Suprapubic skin (tissue), 4 donors: ENCODE data around the gene RIOK1. TPM values are rescaled to one million over a fixed set of nuclear protein-coding genes. Genes with fewer than 3 reads are reported as not detected.

Experiments used
- DNase-seq, 2 donors: peaks; one replicate each; pipeline ENCODE4 v3.0.0-alpha.2; 2019; ENCODE audit warnings: low spot score in 2 of 2
- H3K27ac ChIP-seq: fragments of 200-600 bp; sonication (generic); one replicate; pipeline ENCODE4 v1.5.1; 2019
- H3K27me3 ChIP-seq: fragments of 200-600 bp; sonication (generic); one replicate; pipeline ENCODE4 v1.5.1; 2019
- H3K36me3 ChIP-seq: fragments of 200-600 bp; sonication (generic); one replicate; pipeline ENCODE4 v1.5.1; 2019
- H3K4me1 ChIP-seq: fragments of 200-600 bp; sonication (generic); one replicate; pipeline ENCODE4 v1.5.1; 2019
- H3K4me3 ChIP-seq: fragments of 200-600 bp; sonication (generic); one replicate; pipeline ENCODE4 v1.5.1; 2019; ENCODE audit warnings: mild to moderate bottlenecking
- H3K9me3 ChIP-seq: fragments of 200-600 bp; sonication (generic); one replicate; pipeline ENCODE4 v1.5.1; 2019
- EP300 ChIP-seq: sonication (generic); formaldehyde crosslinking; IDR thresholded peaks from one replicate; pipeline ENCODE4 v1.6.1; 2017; ENCODE audit warnings: antibody characterized with exemption
- POLR2A ChIP-seq, 2 donors: fragments of 450-650 bp; IDR thresholded peaks; one replicate each; pipeline ENCODE4 v1.6.1; 2017; ENCODE audit warnings: antibody characterized with exemption in 2 of 2, mild to moderate bottlenecking in 2 of 2, moderate library complexity in 2 of 2
- POLR2AphosphoS5 ChIP-seq, 3 donors: sonication (generic); formaldehyde crosslinking; IDR thresholded peaks; one replicate each; pipeline ENCODE4 v1.6.1; 2017; ENCODE audit warnings: antibody characterized with exemption in 3 of 3
- WGBS: methylation state at CpG from one replicate; pipeline ENCODE4 v1.1.5; 2018; 5-methylcytosine and 5-hydroxymethylcytosine counted together
- total RNA-seq, 4 donors: library from RNA; depleted of rRNA; stranded (reverse); fragments of >200 nt; gene quantifications; one replicate each; pipeline ENCODE4 v1.1.0, GENCODE V29; 2016
- TF ChIP-seq, protein P1 (sequence below), 2 donors: fragments of 200-600 bp in 1 of 2; fragments of 450-650 bp in 1 of 2; sonication (generic) in 1 of 2; IDR thresholded peaks; one replicate each; pipeline ENCODE4 v1.5.1; 2016 to 2019; ENCODE audit warnings: antibody characterized with exemption in 2 of 2, mild to moderate bottlenecking in 1 of 2, moderate library complexity in 1 of 2

The RIOK1 gene
- total RNA-seq, 4 donors from 2014 or later: 18.6 to 24.6 (median 22.7) TPM

DNA sequence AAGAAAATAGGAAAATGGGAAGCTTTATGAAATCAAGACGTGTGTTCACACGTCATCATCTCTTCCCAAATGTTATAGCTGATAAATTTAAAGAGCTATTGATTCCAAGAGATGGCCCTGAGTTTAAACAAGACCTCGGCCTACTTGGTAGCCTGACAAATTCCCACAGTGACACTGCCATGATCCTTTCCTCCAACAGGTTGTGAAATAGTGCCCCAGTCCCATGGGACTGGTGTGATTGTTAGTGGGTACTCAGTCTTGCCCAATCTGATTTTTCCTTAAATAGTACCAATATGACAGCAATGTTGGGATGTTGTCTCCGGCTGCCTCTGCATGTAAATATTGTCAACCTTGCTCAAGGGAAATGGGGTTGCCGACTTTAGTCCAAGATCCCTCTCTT, 34.5 kb downstream of the RIOK1 start:
- no peak for DNase-seq
- no peak for TF ChIP-seq POLR2AphosphoS5 (IDR thresholded peaks at IDR 0.05)
- 92% methylated on average over 5 of the region's 5 CpGs for WGBS
- H3K4me3 ChIP-seq: no peak overlapping the region
- H3K27ac ChIP-seq: no peak overlapping the region
- H3K4me1 ChIP-seq: no peaks in the 10 kb centered on the region
- H3K27me3 ChIP-seq: no peaks in the 10 kb centered on the region
- no peaks in the 10 kb centered on the region for H3K9me3 ChIP-seq
- no peaks in the 10 kb centered on the region for H3K36me3 ChIP-seq

DNA sequence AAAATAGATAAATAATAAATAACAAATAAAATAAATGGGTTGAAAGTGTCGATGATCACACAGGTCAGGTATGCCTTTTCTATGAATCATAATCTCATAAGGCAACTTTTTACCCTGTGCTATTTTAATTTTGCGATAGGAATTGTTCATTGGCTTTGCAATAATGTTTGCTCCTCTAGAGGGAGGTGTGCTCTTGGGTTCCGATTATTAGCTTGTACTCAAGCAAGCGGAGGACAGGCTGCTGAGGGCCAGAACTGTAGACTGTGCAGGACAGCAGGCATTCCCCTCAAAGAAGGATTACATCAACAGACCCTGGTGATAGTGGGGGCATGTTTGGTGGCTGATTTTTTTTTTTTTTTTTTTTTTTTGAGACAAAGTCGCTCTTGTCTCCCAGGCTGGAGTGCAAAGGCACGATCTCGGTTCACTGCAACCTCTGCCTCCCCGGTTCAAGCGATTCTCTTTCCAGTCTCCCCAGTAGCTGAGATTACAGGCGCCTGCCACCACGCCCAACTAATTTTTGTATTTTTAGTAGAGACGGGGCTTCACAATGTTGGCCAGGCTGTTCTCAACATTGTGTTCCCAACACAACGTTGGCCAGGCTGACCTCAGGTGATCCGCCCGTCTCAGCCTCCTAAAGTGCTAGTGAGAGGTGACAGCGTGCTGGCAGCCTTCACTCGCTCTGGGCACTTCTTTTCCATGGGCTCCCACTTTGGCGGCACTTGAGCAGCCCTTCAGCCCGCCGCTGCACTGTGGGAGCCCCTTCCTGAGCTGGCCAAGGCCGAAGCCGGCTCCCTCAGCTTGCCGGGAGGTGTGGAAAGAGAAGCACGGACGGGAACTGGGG, 35.6 kb downstream of the RIOK1 start:
- Histone ChIP-seq H3K27ac (no peak overlapping the region), H3K36me3 (no peaks in the 10 kb centered on the region), H3K4me1 (no peaks in the 10 kb centered on the region), H3K27me3 (no peaks in the 10 kb centered on the region), H3K4me3 (no peak overlapping the region), H3K9me3 (no peaks in the 10 kb centered on the region)
- TF ChIP-seq, protein P1, sequence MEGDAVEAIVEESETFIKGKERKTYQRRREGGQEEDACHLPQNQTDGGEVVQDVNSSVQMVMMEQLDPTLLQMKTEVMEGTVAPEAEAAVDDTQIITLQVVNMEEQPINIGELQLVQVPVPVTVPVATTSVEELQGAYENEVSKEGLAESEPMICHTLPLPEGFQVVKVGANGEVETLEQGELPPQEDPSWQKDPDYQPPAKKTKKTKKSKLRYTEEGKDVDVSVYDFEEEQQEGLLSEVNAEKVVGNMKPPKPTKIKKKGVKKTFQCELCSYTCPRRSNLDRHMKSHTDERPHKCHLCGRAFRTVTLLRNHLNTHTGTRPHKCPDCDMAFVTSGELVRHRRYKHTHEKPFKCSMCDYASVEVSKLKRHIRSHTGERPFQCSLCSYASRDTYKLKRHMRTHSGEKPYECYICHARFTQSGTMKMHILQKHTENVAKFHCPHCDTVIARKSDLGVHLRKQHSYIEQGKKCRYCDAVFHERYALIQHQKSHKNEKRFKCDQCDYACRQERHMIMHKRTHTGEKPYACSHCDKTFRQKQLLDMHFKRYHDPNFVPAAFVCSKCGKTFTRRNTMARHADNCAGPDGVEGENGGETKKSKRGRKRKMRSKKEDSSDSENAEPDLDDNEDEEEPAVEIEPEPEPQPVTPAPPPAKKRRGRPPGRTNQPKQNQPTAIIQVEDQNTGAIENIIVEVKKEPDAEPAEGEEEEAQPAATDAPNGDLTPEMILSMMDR (IDR thresholded peaks at IDR 0.05): peak; percentile 44 to 47
- TF ChIP-seq POLR2AphosphoS5 (IDR thresholded peaks at IDR 0.05) (no peak), POLR2A (IDR thresholded peaks at IDR 0.05) (no peak)
- DNase-seq: no peak
- WGBS: 77% methylated on average over 20 of the region's 25 CpGs

DNA sequence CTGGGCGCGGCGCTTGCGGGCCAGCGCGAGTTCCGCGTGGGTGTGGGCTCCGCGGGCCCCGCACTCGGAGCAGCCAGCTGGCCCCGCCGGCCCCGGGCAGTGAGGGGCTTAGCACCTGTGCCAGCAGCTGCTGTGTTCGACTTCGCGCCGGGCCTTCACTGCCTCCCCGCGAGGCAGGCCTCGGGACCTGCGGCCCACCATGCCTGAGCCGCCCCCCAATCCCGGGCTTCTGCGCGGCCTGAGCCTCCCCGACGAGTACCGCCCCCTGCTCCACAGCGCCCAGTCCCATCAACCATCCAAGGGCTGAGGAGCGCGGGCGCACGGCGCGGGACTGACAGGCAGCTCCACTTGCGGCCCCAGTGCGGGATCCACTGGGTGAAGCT, 36.2 kb downstream of the RIOK1 start:
- Histone ChIP-seq H3K27me3 (no peaks in the 10 kb centered on the region), H3K27ac (no peak overlapping the region), H3K36me3 (no peaks in the 10 kb centered on the region), H3K4me1 (no peaks in the 10 kb centered on the region), H3K4me3 (no peak overlapping the region), H3K9me3 (no peaks in the 10 kb centered on the region)
- WGBS: 100% methylated on average over 13 of the region's 39 CpGs
- no peak for DNase-seq
- TF ChIP-seq POLR2AphosphoS5 (IDR thresholded peaks at IDR 0.05): no peak
- no peak for TF ChIP-seq EP300
- no peak for TF ChIP-seq POLR2A (IDR thresholded peaks at IDR 0.05)
- TF ChIP-seq, protein P1 (IDR thresholded peaks at IDR 0.05): no peak

DNA sequence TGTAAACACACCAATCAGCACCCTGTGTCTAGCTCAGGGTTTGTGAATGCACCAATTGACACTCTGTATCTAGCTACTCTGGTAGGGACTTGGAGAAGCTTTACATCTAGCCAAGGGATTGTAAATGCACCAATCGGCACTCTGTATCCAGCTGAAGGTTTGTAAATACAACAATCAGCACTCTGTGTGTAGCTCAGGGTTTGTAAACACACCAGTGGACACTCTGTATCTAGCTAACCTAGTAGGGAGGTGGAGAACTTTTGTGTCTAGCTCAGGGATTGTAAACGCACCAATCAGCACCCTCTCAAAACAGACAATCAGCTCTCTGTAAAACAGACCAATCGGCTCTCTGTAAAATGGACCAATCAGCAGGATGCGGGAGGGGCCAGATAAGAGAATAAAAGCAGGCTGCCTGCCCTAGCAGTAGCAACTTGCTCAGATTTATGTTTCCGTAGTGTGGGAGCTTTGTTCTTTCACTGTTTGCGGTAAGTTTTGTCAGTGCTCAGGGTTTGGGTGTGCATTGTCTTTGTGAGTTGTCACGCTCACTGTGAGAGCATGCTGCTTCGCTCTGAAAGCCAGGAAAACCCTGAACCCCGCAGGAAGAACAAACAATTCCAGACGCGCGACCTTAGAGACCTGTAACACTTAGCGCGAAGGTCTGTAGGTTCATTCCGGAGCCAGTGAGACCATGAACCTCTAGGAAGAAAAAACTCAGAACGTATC, 37.0 kb downstream of the RIOK1 start:
- H3K27ac ChIP-seq: peak overlapping the region; percentile 24
- TF ChIP-seq, protein P1 (IDR thresholded peaks at IDR 0.05): no peak
- TF ChIP-seq POLR2A (IDR thresholded peaks at IDR 0.05) (no peak), EP300 (no peak), POLR2AphosphoS5 (IDR thresholded peaks at IDR 0.05) (no peak)
- DNase-seq: no peak
- 86% methylated on average over 16 of the region's 16 CpGs for WGBS
- no peaks in the 10 kb centered on the region for H3K36me3 ChIP-seq
- no peaks in the 10 kb centered on the region for H3K27me3 ChIP-seq
- H3K9me3 ChIP-seq: no peaks in the 10 kb centered on the region
- peaks cover 2% of the 10 kb centered on the region for H3K4me1 ChIP-seq
- no peak overlapping the region for H3K4me3 ChIP-seq

DNA sequence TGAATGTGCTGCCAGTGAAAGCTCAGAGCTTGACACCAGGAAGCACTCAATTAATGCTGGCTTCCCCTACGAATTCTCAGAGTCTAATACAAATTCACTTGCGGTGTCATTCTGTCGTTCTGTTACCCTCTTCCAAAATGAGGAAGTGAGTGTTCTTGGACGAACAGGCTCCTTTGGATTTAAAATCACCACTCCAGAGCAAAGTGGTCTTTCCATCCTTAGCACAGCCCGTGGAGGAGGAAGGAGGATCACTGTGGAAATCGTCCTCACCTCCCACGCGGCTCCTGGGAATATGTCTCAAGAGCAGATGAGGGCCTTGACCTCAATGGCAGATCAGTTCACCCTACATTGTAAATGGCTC, 41.7 kb downstream of the RIOK1 start:
- no peak overlapping the region for H3K27ac ChIP-seq
- no peaks in the 10 kb centered on the region for H3K9me3 ChIP-seq
- DNase-seq: no peak
- H3K4me3 ChIP-seq: no peak overlapping the region
- TF ChIP-seq, protein P1 (IDR thresholded peaks at IDR 0.05): no peak
- TF ChIP-seq EP300 (no peak), POLR2AphosphoS5 (IDR thresholded peaks at IDR 0.05) (no peak), POLR2A (IDR thresholded peaks at IDR 0.05) (no peak)
- WGBS: 85% methylated on average over 8 of the region's 8 CpGs
- H3K4me1 ChIP-seq: peaks cover 12% of the 10 kb centered on the region
- H3K27me3 ChIP-seq: no peaks in the 10 kb centered on the region
- H3K36me3 ChIP-seq: no peaks in the 10 kb centered on the region
